ENCODE data around the gene TBXAS1.

The TBXAS1 gene

GRCh38 chr7:140021603-140022002 is 192.5 kb downstream of the TBXAS1 start:
- no peak for DNase-seq (ENCODE audit: low read depth, low spot score)

GRCh38 chr7:140022582-140023211 is 193.6 kb downstream of the TBXAS1 start:
- DNase-seq (ENCODE audit: low read depth, low spot score) = peak; percentile 50

GRCh38 chr7:140023728-140024127 is 194.7 kb downstream of the TBXAS1 start:
- no peak for DNase-seq (ENCODE audit: low read depth, low spot score)

GRCh38 chr7:140024585-140024984 is 195.5 kb downstream of the TBXAS1 start:
- no peak for DNase-seq (ENCODE audit: low read depth, low spot score)

- no peak for DNase-seq (ENCODE audit: low read depth, low spot score)
These were observed 196.2 kb downstream of the TBXAS1 start for GRCh38 chr7:140025241-140025640.

- DNase-seq (ENCODE audit: low read depth, low spot score) = no peak
These were observed 196.9 kb downstream of the TBXAS1 start for GRCh38 chr7:140025814-140026433.

GRCh38 chr7:140026935-140027334 is 197.9 kb downstream of the TBXAS1 start:
- no peak for DNase-seq (ENCODE audit: low read depth, low spot score)

GRCh38 chr7:140027858-140028257 is 198.8 kb downstream of the TBXAS1 start:
- no peak for DNase-seq (ENCODE audit: low read depth, low spot score)

GRCh38 chr7:140028311-140028710 is 199.2 kb downstream of the TBXAS1 start:
- no peak for DNase-seq (ENCODE audit: low read depth, low spot score)

- DNase-seq (ENCODE audit: low read depth, low spot score) = no peak
These were observed 200.0 kb downstream of the TBXAS1 start for GRCh38 chr7:140029072-140029471.

- no peak for DNase-seq (ENCODE audit: low read depth, low spot score)
These were observed 202.3 kb downstream of the TBXAS1 start for GRCh38 chr7:140031364-140031763.

- peak; percentile 53 for DNase-seq (ENCODE audit: low read depth, low spot score)
These were observed 204.0 kb downstream of the TBXAS1 start for GRCh38 chr7:140033036-140033435.

GRCh38 chr7:140033779-140034363 is 204.8 kb downstream of the TBXAS1 start:
- peak; percentile 37 for DNase-seq (ENCODE audit: low read depth, low spot score)

GRCh38 chr7:140034421-140034820 is 205.4 kb downstream of the TBXAS1 start:
- peak; percentile 58 for DNase-seq (ENCODE audit: low read depth, low spot score)

GRCh38 chr7:140035400-140036223 is 206.5 kb downstream of the TBXAS1 start:
- peak; percentile 44 for DNase-seq (ENCODE audit: low read depth, low spot score)

GRCh38 chr7:140036224-140036962 is 207.3 kb downstream of the TBXAS1 start:
- peak; percentile 57 for DNase-seq (ENCODE audit: low read depth, low spot score)

- no peak for DNase-seq (ENCODE audit: low read depth, low spot score)
These were observed 210.0 kb downstream of the TBXAS1 start for GRCh38 chr7:140039066-140039465.

GRCh38 chr7:140039896-140040295 is 210.8 kb downstream of the TBXAS1 start:
- no peak for DNase-seq (ENCODE audit: low read depth, low spot score)

- DNase-seq (ENCODE audit: low read depth, low spot score) = peak; percentile 39
These were observed 212.8 kb downstream of the TBXAS1 start for GRCh38 chr7:140041659-140042385.

GRCh38 chr7:140042386-140042670 is 213.3 kb downstream of the TBXAS1 start:
- no peak for DNase-seq (ENCODE audit: low read depth, low spot score)

- no peak for DNase-seq (ENCODE audit: low read depth, low spot score)
These were observed 215.2 kb downstream of the TBXAS1 start for GRCh38 chr7:140044251-140044650.

Data from astrocyte of the hippocampus (primary cell).